DOHH2 (cell line): ENCODE data around the gene HOXB1.

ENCODE experiments used
- H3F3A ChIP-seq: fragments of 200-600 bp; sonication (generic), shearing (Covaris generic); 2 replicates; pipeline ENCODE4 v1.6.0; 2016; ENCODE audit warnings: antibody characterized with exemption, mild to moderate bottlenecking; ENCODE audit not compliant: control insufficient read depth, insufficient read depth
- H3K27ac ChIP-seq: fragments of 200-600 bp; sonication (generic); 2 replicates; pipeline ENCODE4 v1.5.1; 2014; ENCODE audit warnings: low read depth, mild to moderate bottlenecking, low read length, moderate library complexity
- H3K27me3 ChIP-seq: fragments of 200-600 bp; sonication (generic); 2 replicates; pipeline ENCODE4 v1.6.1; 2014; ENCODE audit warnings: mild to moderate bottlenecking, low read length, mixed read lengths; ENCODE audit not compliant: control insufficient read depth
- H3K36me3 ChIP-seq: fragments of 200-600 bp; sonication (generic); 2 replicates; pipeline ENCODE4 v1.6.1; 2014; ENCODE audit warnings: mild to moderate bottlenecking, low read length, moderate library complexity, mixed read lengths; ENCODE audit not compliant: control insufficient read depth
- H3K4me1 ChIP-seq: fragments of 200-600 bp; sonication (generic); 2 replicates; pipeline ENCODE4 v1.6.1; 2014; ENCODE audit warnings: mild to moderate bottlenecking, low read length, mixed read lengths; ENCODE audit not compliant: control insufficient read depth
- H3K4me2 ChIP-seq: fragments of 200-600 bp; sonication (generic); 2 replicates; pipeline ENCODE4 v1.6.0; 2014; ENCODE audit warnings: mild to moderate bottlenecking, low read length, moderate library complexity
- H3K4me3 ChIP-seq: fragments of 200-600 bp; sonication (generic); 2 replicates; pipeline ENCODE4 v1.5.1; 2014; ENCODE audit warnings: mild to moderate bottlenecking, low read length, mixed read lengths
- H3K79me2 ChIP-seq: fragments of 200-600 bp; sonication (generic); 2 replicates; pipeline ENCODE4 v1.6.1; 2014; ENCODE audit warnings: mild to moderate bottlenecking, low read length, mixed read lengths; ENCODE audit not compliant: control insufficient read depth
- H3K9me2 ChIP-seq: fragments of 200-600 bp; sonication (generic); replicated peaks from 2 replicates; pipeline ENCODE4 v1.6.1; 2014; ENCODE audit warnings: mild to moderate bottlenecking, low read length, mixed read lengths; ENCODE audit not compliant: control insufficient read depth
- H3K9me3 ChIP-seq: fragments of 200-600 bp; sonication (generic); 2 replicates; pipeline ENCODE4 v1.6.1; 2014; ENCODE audit warnings: antibody characterized with exemption, low read length, mixed read lengths; ENCODE audit not compliant: control insufficient read depth, insufficient read depth
- H4K20me1 ChIP-seq: fragments of 200-600 bp; sonication (generic); 2 replicates; pipeline ENCODE4 v1.6.0; 2014; ENCODE audit warnings: low read depth, mild to moderate bottlenecking, antibody characterized with exemption, low read length, moderate library complexity; ENCODE audit not compliant: control insufficient read depth, insufficient read depth
- CTCF ChIP-seq: fragments of 200-600 bp; sonication (generic); IDR thresholded peaks from one replicate; pipeline ENCODE4 v1.5.1; 2014; ENCODE audit warnings: antibody characterized with exemption, mild to moderate bottlenecking, low read depth, low read length; ENCODE audit not compliant: poor library complexity, severe bottlenecking
- EZH2phosphoT487 ChIP-seq: fragments of 200-600 bp; sonication (generic); IDR thresholded peaks from 2 replicates; pipeline ENCODE4 v1.6.1; 2017; ENCODE audit warnings: borderline replicate concordance, mild to moderate bottlenecking, antibody characterized with exemption, low read length, moderate library complexity, mixed read lengths

Gene HOXB1

GRCh38 chr17:48570325-48571023 lies 39.7 kb upstream of the HOXB1 start:
- Histone ChIP-seq H3K79me2 (no peaks in the 10 kb centered on the region), H3K4me1 (no peaks in the 10 kb centered on the region), H3K27ac (no peak overlapping the region), H3K9me2 (no peaks in the 10 kb centered on the region), H4K20me1 (no peaks in the 10 kb centered on the region), H3K9me3 (no peaks in the 10 kb centered on the region), H3K4me3 (no peak overlapping the region), H3K4me2 (no peak overlapping the region), H3K27me3 (no peaks in the 10 kb centered on the region), H3F3A (no peaks in the 10 kb centered on the region), H3K36me3 (no peaks in the 10 kb centered on the region; the same call in 1 of the 2 replicates)
- TF ChIP-seq CTCF (no peak), EZH2phosphoT487 (no peak)

GRCh38 chr17:48569674-48570324 lies 39.0 kb upstream of the HOXB1 start:
- H3K4me2 ChIP-seq: no peak overlapping the region
- H3K27me3 ChIP-seq: no peaks in the 10 kb centered on the region
- H3K4me1 ChIP-seq: no peaks in the 10 kb centered on the region
- no peaks in the 10 kb centered on the region; the same call in 1 of the 2 replicates for H3K36me3 ChIP-seq
- H3F3A ChIP-seq: no peaks in the 10 kb centered on the region
- no peaks in the 10 kb centered on the region for H3K9me2 ChIP-seq
- H3K79me2 ChIP-seq: no peaks in the 10 kb centered on the region
- no peak overlapping the region for H3K4me3 ChIP-seq
- H4K20me1 ChIP-seq: no peaks in the 10 kb centered on the region
- H3K9me3 ChIP-seq: no peaks in the 10 kb centered on the region
- TF ChIP-seq CTCF (no peak), EZH2phosphoT487 (no peak)
- H3K27ac ChIP-seq: no peak overlapping the region

- no peaks in the 10 kb centered on the region for H4K20me1 ChIP-seq
- H3K27me3 ChIP-seq: no peaks in the 10 kb centered on the region
- no peak overlapping the region for H3K4me2 ChIP-seq
- H3K27ac ChIP-seq: no peak overlapping the region
- TF ChIP-seq EZH2phosphoT487: no peak
- TF ChIP-seq CTCF: no peak
- H3F3A ChIP-seq: no peaks in the 10 kb centered on the region
- no peaks in the 10 kb centered on the region; the same call in 1 of the 2 replicates for H3K36me3 ChIP-seq
- H3K9me2 ChIP-seq: no peaks in the 10 kb centered on the region
- no peak overlapping the region for H3K4me3 ChIP-seq
- no peaks in the 10 kb centered on the region for H3K9me3 ChIP-seq
- H3K4me1 ChIP-seq: no peaks in the 10 kb centered on the region
- H3K79me2 ChIP-seq: no peaks in the 10 kb centered on the region
These were observed 38.4 kb upstream of the HOXB1 start for GRCh38 chr17:48569240-48569582.
